WTC11 (cell line): ENCODE data around the gene GNAS-AS1. TPM values are rescaled to one million over a fixed set of nuclear protein-coding genes. Genes with fewer than 3 reads are reported as not detected.

Experiments used
- ATAC-seq: fragments of 200-7000 bp; cut with Tn5 transposase; 2 replicates; pipeline ENCODE4 v1.10.0; 2021; ENCODE audit warnings: mild to moderate bottlenecking, moderate library complexity
- CTCF ChIA-PET: fragments of 300-600 bp; sonication (Branson Sonifier 250); formaldehyde crosslinking; loops from one replicate; lab custom pipeline; 2021; ENCODE audit warnings: antibody characterized with exemption; lab: Charles Lee
- POLR2A ChIA-PET: fragments of 350-600 bp; sonication (Branson Sonifier 250); formaldehyde crosslinking; loops from one replicate; lab custom pipeline; 2021; ENCODE audit warnings: antibody characterized with exemption; lab: Charles Lee
- DNase-seq: peaks from one replicate; pipeline ENCODE4 v3.0.0; 2021; ENCODE audit warnings: low spot score
- H3K27ac Mint-ChIP-seq: 2 replicates; pipeline ENCODE4 v1.8.0; 2021; ENCODE audit warnings: mixed read lengths
- H3K27me3 Mint-ChIP-seq: 2 replicates; pipeline ENCODE4 v1.8.0; 2021; ENCODE audit warnings: low read depth, mild to moderate bottlenecking, moderate library complexity, mixed read lengths
- H3K36me3 Mint-ChIP-seq: 2 replicates; pipeline ENCODE4 v1.8.0; 2021; ENCODE audit warnings: mixed read lengths
- H3K4me1 Mint-ChIP-seq: 2 replicates; pipeline ENCODE4 v1.8.0; 2022; ENCODE audit warnings: mixed read lengths
- H3K4me3 Mint-ChIP-seq: 2 replicates; pipeline ENCODE4 v1.8.0; 2021; ENCODE audit warnings: mild to moderate bottlenecking, moderate library complexity, mixed read lengths
- H3K9me3 Mint-ChIP-seq: 2 replicates; pipeline ENCODE4 v1.8.0; 2021; ENCODE audit warnings: mixed read lengths
- ESRRA ChIP-seq: sonication (generic); formaldehyde crosslinking; IDR thresholded peaks from 2 replicates; pipeline ENCODE4 v1.8.1; 2022; ENCODE audit warnings: mild to moderate bottlenecking, missing genetic modification reagents, borderline replicate concordance
- GRHL2 ChIP-seq: fragments of 250-450 bp; sonication (Bioruptor Pico); IDR thresholded peaks from 2 replicates; pipeline ENCODE4 v1.8.0; 2022; ENCODE audit warnings: mild to moderate bottlenecking, moderate library complexity; ENCODE audit not compliant: insufficient replicate concordance, severe bottlenecking
- GTF2I ChIP-seq: fragments of 250-450 bp; sonication (Bioruptor Pico); conservative IDR thresholded peaks from 2 replicates; pipeline ENCODE4 v1.4.0; 2021; ENCODE audit warnings: mild to moderate bottlenecking
- MXD4 ChIP-seq: fragments of 250-450 bp; sonication (Bioruptor Pico); IDR thresholded peaks from 2 replicates; pipeline ENCODE4 v1.8.0; 2021; ENCODE audit warnings: mild to moderate bottlenecking, moderate library complexity, borderline replicate concordance
- NFYB ChIP-seq: sonication (generic); formaldehyde crosslinking; conservative IDR thresholded peaks from 2 replicates; pipeline ENCODE4 v1.8.0; 2022; ENCODE audit warnings: low read depth, missing genetic modification reagents
- SP1 ChIP-seq: sonication (generic); formaldehyde crosslinking; conservative IDR thresholded peaks from 2 replicates; pipeline ENCODE4 v1.8.1; 2022; ENCODE audit warnings: missing genetic modification reagents
- TEAD4 ChIP-seq: sonication (generic); formaldehyde crosslinking; IDR thresholded peaks from 2 replicates; pipeline ENCODE4 v1.8.0; 2022; ENCODE audit warnings: mild to moderate bottlenecking, missing genetic modification reagents
- USF2 ChIP-seq: sonication (generic); formaldehyde crosslinking; IDR thresholded peaks from 2 replicates; pipeline ENCODE4 v1.8.1; 2023; ENCODE audit warnings: mild to moderate bottlenecking, missing genetic modification reagents, moderate library complexity
- ZBTB21 ChIP-seq: sonication (generic); formaldehyde crosslinking; IDR thresholded peaks from 2 replicates; pipeline ENCODE4 v1.8.1; 2023; ENCODE audit warnings: mild to moderate bottlenecking, missing genetic modification reagents, borderline replicate concordance
- ZNF263 ChIP-seq: sonication (generic); formaldehyde crosslinking; IDR thresholded peaks from 2 replicates; pipeline ENCODE4 v1.8.1; 2022; ENCODE audit warnings: low read depth, mild to moderate bottlenecking, moderate library complexity, missing genetic modification reagents
- total RNA-seq: library from RNA; stranded (reverse); gene quantifications from 3 replicates; pipeline ENCODE4 v1.2.3, GENCODE V29; 2021
- TF ChIP-seq, protein P1 (sequence below): fragments of 250-450 bp; sonication (Bioruptor Pico); IDR thresholded peaks from 2 replicates; pipeline ENCODE4 v1.9.0; 2021; ENCODE audit warnings: moderate library complexity, mild to moderate bottlenecking, inconsistent platforms, borderline replicate concordance
- TF ChIP-seq, protein P2 (sequence below): fragments of 250-450 bp; sonication (Bioruptor Pico); IDR thresholded peaks from 2 replicates; pipeline ENCODE4 v1.9.0; 2021; ENCODE audit warnings: mild to moderate bottlenecking, borderline replicate concordance
- TF ChIP-seq, protein P3 (sequence below): fragments of 250-450 bp; sonication (Bioruptor Pico); conservative IDR thresholded peaks from 2 replicates; pipeline ENCODE4 v1.9.0; 2021; ENCODE audit warnings: mild to moderate bottlenecking

The GNAS-AS1 gene
- total RNA-seq, 1 experiment from 2014 or later = 12.2 TPM

GRCh38 chr20:58810116-58810878 is 40.4 kb downstream of the GNAS-AS1 start (continued):
- no peak for TF ChIP-seq MXD4 (CRISPR knock-in tag)
- no peak for TF ChIP-seq TEAD4 (CRISPR knock-in tag)
- TF ChIP-seq GRHL2 (CRISPR knock-in tag) = no peak

DNA sequence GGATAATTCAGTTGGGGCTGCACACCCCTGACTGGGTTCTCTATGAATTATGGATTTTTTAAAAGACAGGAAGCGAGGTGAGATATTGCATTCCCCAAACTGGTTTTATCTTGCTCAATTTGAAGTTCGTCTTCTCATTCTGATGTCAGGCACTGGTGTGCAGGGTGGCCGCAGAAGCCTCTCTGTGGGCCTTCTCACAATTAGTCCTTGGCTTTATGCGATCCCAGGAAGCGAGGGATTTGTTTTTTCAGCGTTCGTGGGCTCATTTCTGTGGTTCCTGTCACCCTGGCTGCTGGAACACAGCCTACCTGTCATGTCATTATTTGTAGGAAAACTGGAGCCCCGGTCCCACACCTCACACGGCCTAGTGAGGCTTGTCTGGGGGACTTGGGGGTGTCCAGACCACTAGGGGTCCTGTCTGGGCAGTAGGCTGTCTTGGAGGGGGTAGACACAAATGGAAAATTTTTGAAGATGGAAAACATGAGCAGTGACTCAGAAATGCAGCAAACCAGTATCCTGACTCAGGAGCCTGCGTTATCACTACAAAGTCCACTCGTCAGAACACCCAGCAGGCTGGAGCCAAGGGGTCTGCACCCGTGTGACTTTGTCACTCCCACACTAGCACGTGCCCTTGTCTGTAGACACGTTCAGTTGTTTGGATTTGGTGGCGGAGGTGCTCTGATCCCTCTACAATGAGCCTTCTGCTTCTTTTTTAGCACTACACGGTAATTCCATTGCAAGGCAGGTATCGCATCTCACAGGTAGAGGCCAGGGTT is 42.2 kb downstream of the GNAS-AS1 start:
- Mint-ChIP-seq H3K4me1 (peaks cover 42% of the 10 kb centered on the region), H3K27me3 (peaks cover 13% of the 10 kb centered on the region), H3K27ac (no peak overlapping the region), H3K36me3 (no peaks in the 10 kb centered on the region), H3K9me3 (peaks cover 3% of the 10 kb centered on the region; the same call in 1 of the 2 replicates), H3K4me3 (no peak overlapping the region)
- TF ChIP-seq GTF2I (CRISPR knock-in tag) (no peak), USF2 (CRISPR knock-in tag) (no peak)
- TF ChIP-seq, protein P1, sequence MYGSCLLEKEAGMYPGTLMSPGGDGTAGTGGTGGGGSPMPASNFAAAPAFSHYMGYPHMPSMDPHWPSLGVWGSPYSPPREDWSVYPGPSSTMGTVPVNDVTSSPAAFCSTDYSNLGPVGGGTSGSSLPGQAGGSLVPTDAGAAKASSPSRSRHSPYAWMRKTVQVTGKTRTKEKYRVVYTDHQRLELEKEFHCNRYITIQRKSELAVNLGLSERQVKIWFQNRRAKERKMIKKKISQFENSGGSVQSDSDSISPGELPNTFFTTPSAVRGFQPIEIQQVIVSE = no peak
- ChIA-PET POLR2A (no interaction called here), CTCF (no interaction called here)
- ATAC-seq (no peak), DNase-seq (no peak)

- H3K27ac Mint-ChIP-seq = no peak overlapping the region
- H3K27me3 Mint-ChIP-seq = peaks cover 13% of the 10 kb centered on the region
- CTCF ChIA-PET = no interaction called here
- no peak for TF ChIP-seq NFYB (CRISPR knock-in tag)
- no peak for TF ChIP-seq ZNF263
- no peak for TF ChIP-seq ESRRA (CRISPR knock-in tag)
- TF ChIP-seq, protein P2, sequence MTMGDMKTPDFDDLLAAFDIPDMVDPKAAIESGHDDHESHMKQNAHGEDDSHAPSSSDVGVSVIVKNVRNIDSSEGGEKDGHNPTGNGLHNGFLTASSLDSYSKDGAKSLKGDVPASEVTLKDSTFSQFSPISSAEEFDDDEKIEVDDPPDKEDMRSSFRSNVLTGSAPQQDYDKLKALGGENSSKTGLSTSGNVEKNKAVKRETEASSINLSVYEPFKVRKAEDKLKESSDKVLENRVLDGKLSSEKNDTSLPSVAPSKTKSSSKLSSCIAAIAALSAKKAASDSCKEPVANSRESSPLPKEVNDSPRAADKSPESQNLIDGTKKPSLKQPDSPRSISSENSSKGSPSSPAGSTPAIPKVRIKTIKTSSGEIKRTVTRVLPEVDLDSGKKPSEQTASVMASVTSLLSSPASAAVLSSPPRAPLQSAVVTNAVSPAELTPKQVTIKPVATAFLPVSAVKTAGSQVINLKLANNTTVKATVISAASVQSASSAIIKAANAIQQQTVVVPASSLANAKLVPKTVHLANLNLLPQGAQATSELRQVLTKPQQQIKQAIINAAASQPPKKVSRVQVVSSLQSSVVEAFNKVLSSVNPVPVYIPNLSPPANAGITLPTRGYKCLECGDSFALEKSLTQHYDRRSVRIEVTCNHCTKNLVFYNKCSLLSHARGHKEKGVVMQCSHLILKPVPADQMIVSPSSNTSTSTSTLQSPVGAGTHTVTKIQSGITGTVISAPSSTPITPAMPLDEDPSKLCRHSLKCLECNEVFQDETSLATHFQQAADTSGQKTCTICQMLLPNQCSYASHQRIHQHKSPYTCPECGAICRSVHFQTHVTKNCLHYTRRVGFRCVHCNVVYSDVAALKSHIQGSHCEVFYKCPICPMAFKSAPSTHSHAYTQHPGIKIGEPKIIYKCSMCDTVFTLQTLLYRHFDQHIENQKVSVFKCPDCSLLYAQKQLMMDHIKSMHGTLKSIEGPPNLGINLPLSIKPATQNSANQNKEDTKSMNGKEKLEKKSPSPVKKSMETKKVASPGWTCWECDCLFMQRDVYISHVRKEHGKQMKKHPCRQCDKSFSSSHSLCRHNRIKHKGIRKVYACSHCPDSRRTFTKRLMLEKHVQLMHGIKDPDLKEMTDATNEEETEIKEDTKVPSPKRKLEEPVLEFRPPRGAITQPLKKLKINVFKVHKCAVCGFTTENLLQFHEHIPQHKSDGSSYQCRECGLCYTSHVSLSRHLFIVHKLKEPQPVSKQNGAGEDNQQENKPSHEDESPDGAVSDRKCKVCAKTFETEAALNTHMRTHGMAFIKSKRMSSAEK (CRISPR knock-in tag) = no peak
- no peak for TF ChIP-seq SP1
- TF ChIP-seq, protein P3, sequence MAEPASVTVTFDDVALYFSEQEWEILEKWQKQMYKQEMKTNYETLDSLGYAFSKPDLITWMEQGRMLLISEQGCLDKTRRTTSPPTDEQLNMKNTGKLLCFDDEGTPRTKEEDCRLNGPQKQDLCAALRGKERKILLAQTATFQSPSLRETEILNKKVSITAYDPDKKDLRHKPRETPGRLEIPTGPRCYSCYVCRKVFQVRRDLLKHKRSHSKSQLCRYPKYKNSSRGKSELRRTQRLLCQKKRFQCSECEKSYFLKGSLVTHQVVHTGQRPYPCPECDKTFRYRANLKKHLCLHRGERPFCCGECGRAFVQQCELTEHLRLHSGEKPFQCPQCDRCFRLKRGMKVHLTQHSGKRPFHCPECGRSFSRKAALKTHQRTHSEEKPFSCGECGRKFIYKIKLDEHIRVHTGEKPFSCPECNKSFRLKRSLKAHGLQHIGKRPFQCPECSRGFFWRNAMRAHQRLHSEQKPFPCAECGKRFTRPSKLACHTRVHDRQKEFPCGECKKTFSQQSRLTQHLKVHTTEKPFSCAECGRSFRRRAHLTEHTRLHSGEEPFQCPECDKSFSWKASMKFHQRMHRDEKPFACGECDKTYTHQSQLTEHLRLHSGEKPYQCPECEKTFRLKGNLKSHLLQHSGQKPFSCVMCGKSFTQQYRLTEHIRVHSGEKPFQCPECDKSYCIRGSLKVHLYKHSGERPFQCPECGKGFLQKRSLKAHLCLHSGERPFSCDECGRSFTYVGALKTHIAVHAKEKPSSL (CRISPR knock-in tag) = no peak
- no peak for TF ChIP-seq ZBTB21 (CRISPR knock-in tag)
- no peak for DNase-seq
- no peaks in the 10 kb centered on the region for H3K36me3 Mint-ChIP-seq
- H3K4me1 Mint-ChIP-seq = peaks cover 46% of the 10 kb centered on the region
- ATAC-seq = no peak
- POLR2A ChIA-PET = no interaction called here
- no peak overlapping the region for H3K4me3 Mint-ChIP-seq
- H3K9me3 Mint-ChIP-seq = peaks cover 3% of the 10 kb centered on the region; the same call in 1 of the 2 replicates
These were observed 42.9 kb downstream of the GNAS-AS1 start for GRCh38 chr20:58807801-58808200.
